Kidney (tissue), 14 donors: Measurements from ENCODE around the gene KDM5C. TPM values are rescaled to one million over a fixed set of nuclear protein-coding genes. Genes with fewer than 3 reads are reported as not detected.

ENCODE experiments used
- DNase-seq, 5 donors: peaks; one replicate each; pipeline ENCODE4 v3.0.0-alpha.2; 2013 to 2020
- FAIRE-seq: peaks from 2 replicates; lab custom pipeline; 2012; peaks lifted over from hg19 to GRCh38; lab: Jason Lieb, UNC
- H3K27ac ChIP-seq, 2 donors: one replicate each; pipeline ENCODE4 v1.7.0; 2013; ENCODE audit warnings: low read depth in 2 of 2, low read length in 2 of 2, inconsistent platforms in 1 of 2
- H3K27me3 ChIP-seq: one replicate; pipeline ENCODE4 v1.7.1; 2013; ENCODE audit warnings: low read length, inconsistent platforms; ENCODE audit not compliant: control insufficient read depth, insufficient read depth
- H3K36me3 ChIP-seq, 3 donors: one replicate each; pipeline versions ENCODE4 v1.7.0 to v1.7.1; 2013; ENCODE audit warnings: low read length in 3 of 3, control low read depth in 1 of 3, inconsistent platforms in 1 of 3; ENCODE audit not compliant: insufficient read depth in 3 of 3, control insufficient read depth in 2 of 3
- H3K4me1 ChIP-seq, 3 donors: one replicate each; pipeline versions ENCODE4 v1.7.0 to v1.7.1; 2013; ENCODE audit warnings: low read length in 3 of 3, inconsistent platforms in 1 of 3, low read depth in 1 of 3; ENCODE audit not compliant: control insufficient read depth in 2 of 3, insufficient read depth in 2 of 3
- H3K4me3 ChIP-seq, 3 donors: one replicate each; pipeline versions ENCODE4 v1.7.0 to v1.8.1; 2013; ENCODE audit warnings: low read length in 3 of 3, control low read depth in 1 of 3, inconsistent platforms in 1 of 3
- H3K9ac ChIP-seq, 3 donors: one replicate each; pipeline versions ENCODE4 v1.7.0 to v1.7.1; 2013; ENCODE audit warnings: low read length in 3 of 3, control low read depth in 1 of 3, inconsistent platforms in 1 of 3
- H3K9me3 ChIP-seq, 3 donors: one replicate each; pipeline versions ENCODE4 v1.7.0 to v1.7.1; 2013; ENCODE audit warnings: low read length in 3 of 3, control low read depth in 1 of 3, inconsistent platforms in 1 of 3; ENCODE audit not compliant: control insufficient read depth in 2 of 3, insufficient read depth in 1 of 3
- intact Hi-C: fragments of 100-400 bp; cut with DNase I; formaldehyde crosslinking; loops from one replicate; pipeline ENCODE4 v1.11.1; 2022
- polyA plus RNA-seq: library from polyadenylated mRNA; stranded (reverse); fragments of 350-450 nt; fragmentation: Illumina TruSeq; extraction: RNeasy Lipid Tissue Mini Kit (QIAGEN cat#74804); gene quantifications from one replicate; pipeline ENCODE4 v1.2.3, GENCODE V29; 2014; ENCODE audit warnings: low read depth, low replicate concordance; ENCODE audit not compliant: insufficient read depth
- total RNA-seq: library from RNA; stranded (reverse); fragmentation: NEBNext Ultra II Directional; extraction: Animal tissue kit (Norgen Biotek cat#: 25700); gene quantifications from one replicate; pipeline ENCODE4 v1.2.1, GENCODE V29; 2021
- TF ChIP-seq, protein P1 (sequence below): IDR thresholded peaks from 3 replicates; pipeline ENCODE4 v1.5.1; 2012; ENCODE audit warnings: mild to moderate bottlenecking, moderate library complexity, borderline replicate concordance; ENCODE audit not compliant: insufficient read depth; ENCODE audit errors: extremely low read depth
- donor health status: control.
- donor health status: control.
- donor health status: control.
- donor health status: control.
- donor health status: control.
- donor health status: DM: yes; HTN: yes; CAD: no.
- donor health status: Normal renal cell carcinoma (clear cell type).

The KDM5C gene
- total and polyA plus RNA-seq, 2 donors from 2014 or later: 14.9 to 114 TPM

- intact Hi-C loops: no loop called here
- Histone ChIP-seq H3K9me3 (no peaks in the 10 kb centered on the region), H3K27me3 (peaks cover 14% of the 10 kb centered on the region), H3K9ac (no peak overlapping the region), H3K36me3 (no peaks in the 10 kb centered on the region), H3K27ac (no peak overlapping the region), H3K4me1 (no peaks in the 10 kb centered on the region), H3K4me3 (no peak overlapping the region)
- DNase-seq: no peak
- no peak for FAIRE-seq
- TF ChIP-seq, protein P1, sequence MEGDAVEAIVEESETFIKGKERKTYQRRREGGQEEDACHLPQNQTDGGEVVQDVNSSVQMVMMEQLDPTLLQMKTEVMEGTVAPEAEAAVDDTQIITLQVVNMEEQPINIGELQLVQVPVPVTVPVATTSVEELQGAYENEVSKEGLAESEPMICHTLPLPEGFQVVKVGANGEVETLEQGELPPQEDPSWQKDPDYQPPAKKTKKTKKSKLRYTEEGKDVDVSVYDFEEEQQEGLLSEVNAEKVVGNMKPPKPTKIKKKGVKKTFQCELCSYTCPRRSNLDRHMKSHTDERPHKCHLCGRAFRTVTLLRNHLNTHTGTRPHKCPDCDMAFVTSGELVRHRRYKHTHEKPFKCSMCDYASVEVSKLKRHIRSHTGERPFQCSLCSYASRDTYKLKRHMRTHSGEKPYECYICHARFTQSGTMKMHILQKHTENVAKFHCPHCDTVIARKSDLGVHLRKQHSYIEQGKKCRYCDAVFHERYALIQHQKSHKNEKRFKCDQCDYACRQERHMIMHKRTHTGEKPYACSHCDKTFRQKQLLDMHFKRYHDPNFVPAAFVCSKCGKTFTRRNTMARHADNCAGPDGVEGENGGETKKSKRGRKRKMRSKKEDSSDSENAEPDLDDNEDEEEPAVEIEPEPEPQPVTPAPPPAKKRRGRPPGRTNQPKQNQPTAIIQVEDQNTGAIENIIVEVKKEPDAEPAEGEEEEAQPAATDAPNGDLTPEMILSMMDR: no peak
Observed at GRCh38 chrX:53261355-53261972, 36.5 kb upstream of the KDM5C start.

GRCh38 chrX:53260836-53261235 lies 35.8 kb upstream of the KDM5C start:
- DNase-seq (no peak), FAIRE-seq (no peak)
- Histone ChIP-seq H3K9ac (no peak overlapping the region), H3K4me1 (no peaks in the 10 kb centered on the region), H3K4me3 (no peak overlapping the region), H3K36me3 (no peaks in the 10 kb centered on the region), H3K27ac (no peak overlapping the region), H3K27me3 (peaks cover 10% of the 10 kb centered on the region), H3K9me3 (no peaks in the 10 kb centered on the region)
- intact Hi-C loops: no loop called here
- TF ChIP-seq, protein P1: no peak

DNA sequence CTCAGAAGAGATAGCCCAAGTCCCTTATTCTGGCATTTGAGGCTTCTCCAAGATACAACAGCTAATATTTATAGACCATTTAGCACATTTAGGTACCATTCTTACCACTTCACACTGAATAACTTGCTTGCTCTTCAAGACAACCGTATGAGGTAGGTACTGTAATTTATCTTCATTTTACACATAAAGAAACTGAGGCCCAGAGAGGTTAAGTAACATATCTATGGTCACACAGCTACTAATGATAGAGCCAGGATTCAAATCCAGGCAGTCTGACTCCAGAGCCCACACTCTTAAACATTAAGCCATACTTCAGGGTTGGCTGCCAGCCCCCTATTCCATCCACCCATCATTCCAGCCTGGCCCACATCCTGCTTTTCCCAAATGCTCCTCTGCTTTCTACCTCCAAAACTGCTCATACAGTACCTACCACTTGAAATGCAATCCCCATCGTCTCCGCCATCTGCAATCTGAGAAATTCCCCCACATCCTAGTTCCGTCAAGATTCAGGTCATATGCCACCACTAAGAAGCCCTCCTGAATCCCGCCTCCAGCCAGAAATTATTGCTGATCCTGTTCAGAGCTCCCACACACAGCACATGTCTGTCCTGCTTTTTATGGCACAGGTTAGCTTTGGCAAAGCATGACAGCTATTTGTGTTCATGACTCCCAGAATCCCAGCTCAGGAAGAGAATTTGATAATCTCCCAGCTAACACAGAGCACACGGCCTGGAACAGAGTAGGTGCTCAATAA lies 32.8 kb upstream of the KDM5C start:
- no peak for DNase-seq
- H3K9ac ChIP-seq: no peak overlapping the region
- H3K27me3 ChIP-seq: peaks cover 3% of the 10 kb centered on the region
- H3K4me1 ChIP-seq: no peaks in the 10 kb centered on the region
- TF ChIP-seq, protein P1: no peak
- H3K36me3 ChIP-seq: no peaks in the 10 kb centered on the region
- no peaks in the 10 kb centered on the region for H3K9me3 ChIP-seq
- no peak overlapping the region for H3K4me3 ChIP-seq
- FAIRE-seq: no peak
- intact Hi-C loops: no loop called here
- H3K27ac ChIP-seq: no peak overlapping the region
